H1 (cell line): ENCODE measurements around the gene SLC4A1AP. TPM values are rescaled to one million over a fixed set of nuclear protein-coding genes. Genes with fewer than 3 reads are reported as not detected.

ENCODE experiments used
- CTCF ChIA-PET: fragments of 300-600 bp; sonication (Branson Sonifier 250); formaldehyde crosslinking; loops from one replicate; lab custom pipeline; 2021; ENCODE audit not compliant: partially characterized antibody; lab: Charles Lee
- POLR2A ChIA-PET: fragments of 300-600 bp; sonication (Branson Sonifier 250); formaldehyde crosslinking; loops from one replicate; lab custom pipeline; 2021; ENCODE audit warnings: inconsistent platforms; ENCODE audit not compliant: partially characterized antibody; lab: Charles Lee
- DNase-seq, 2 experiments: peaks; one replicate each; pipeline versions ENCODE4 v3.0.0 to v3.0.0-alpha.2; 2010 to 2022; ENCODE audit warnings: low spot score in 2 of 2, low read depth in 1 of 2, mixed read lengths in 1 of 2
- FAIRE-seq: peaks from 2 replicates; lab custom pipeline; 2011; peaks lifted over from hg19 to GRCh38; lab: Jason Lieb, UNC
- H2AFZ ChIP-seq: 2 replicates; pipeline ENCODE4 v1.8.1; 2012; ENCODE audit warnings: low read length, inconsistent platforms
- H2AK5ac ChIP-seq: 2 replicates; pipeline ENCODE4 v1.6.1; 2013; ENCODE audit warnings: low read depth, low read length
- H2BK120ac ChIP-seq: replicated peaks from 2 replicates; pipeline ENCODE3; 2013; ENCODE audit warnings: low read depth, low read length, inconsistent platforms
- H2BK12ac ChIP-seq: 2 replicates; pipeline ENCODE4 v1.6.1; 2013; ENCODE audit warnings: low read depth, low read length
- H2BK15ac ChIP-seq: 2 replicates; pipeline ENCODE4 v1.6.1; 2013; ENCODE audit warnings: low read length
- H2BK20ac ChIP-seq: 2 replicates; pipeline ENCODE4 v1.6.1; 2013; ENCODE audit warnings: low read length
- H2BK5ac ChIP-seq: 2 replicates; pipeline ENCODE4 v1.6.1; 2013; ENCODE audit warnings: low read depth, low read length
- H3K14ac ChIP-seq: 2 replicates; pipeline ENCODE4 v1.6.1; 2013; ENCODE audit warnings: inconsistent platforms; ENCODE audit not compliant: insufficient read length
- H3K18ac ChIP-seq: 2 replicates; pipeline ENCODE4 v1.6.1; 2013; ENCODE audit warnings: low read length; ENCODE audit errors: extremely low read depth
- H3K23ac ChIP-seq: 2 replicates; pipeline ENCODE4 v1.6.1; 2013; ENCODE audit warnings: inconsistent platforms; ENCODE audit not compliant: insufficient read length
- H3K23me2 ChIP-seq: 2 replicates; pipeline ENCODE4 v1.6.1; 2013; ENCODE audit warnings: low read depth, low read length
- H3K27ac ChIP-seq: 2 replicates; pipeline ENCODE4 v1.6.1; 2011; ENCODE audit warnings: low read depth, low read length, inconsistent platforms
- H3K27me3 ChIP-seq, 4 experiments: replicated peaks in 1 of 4; 1 replicate in 1 of 4; 2 replicates in 3 of 4; pipeline versions ENCODE4 v1.6.1 to v1.8.1; 2011 to 2013; ENCODE audit warnings: low read length in 3 of 4, mild to moderate bottlenecking in 3 of 4, inconsistent platforms in 2 of 4, mixed read lengths in 2 of 4, moderate library complexity in 1 of 4; ENCODE audit not compliant: control insufficient read depth in 3 of 4, insufficient read depth in 3 of 4; ENCODE audit errors: extremely low read depth in 1 of 4
- H3K36me3 ChIP-seq, 4 experiments: 2 replicates each; pipeline versions ENCODE4 v1.6.1 to v1.8.1; 2011 to 2013; ENCODE audit warnings: mild to moderate bottlenecking in 4 of 4, low read length in 3 of 4, moderate library complexity in 2 of 4, control low read depth in 1 of 4, inconsistent platforms in 1 of 4; ENCODE audit not compliant: insufficient read depth in 4 of 4, control insufficient read depth in 2 of 4
- H3K4ac ChIP-seq: replicated peaks from 2 replicates; pipeline ENCODE3; 2013; ENCODE audit warnings: low read length, low read depth, mixed read lengths, inconsistent platforms; ENCODE audit not compliant: insufficient read length
- H3K4me1 ChIP-seq, 4 experiments: replicated peaks in 1 of 4; 1 replicate in 1 of 4; 2 replicates in 3 of 4; pipeline versions ENCODE4 v1.6.1 to v1.8.1; 2011 to 2013; ENCODE audit warnings: low read length in 3 of 4, inconsistent platforms in 2 of 4, mixed read lengths in 1 of 4; ENCODE audit not compliant: insufficient read depth in 4 of 4, control insufficient read depth in 3 of 4
- H3K4me2 ChIP-seq, 2 experiments: 2 replicates each; pipeline versions ENCODE4 v1.6.1 to v1.8.1; 2011 to 2013; ENCODE audit warnings: low read depth in 2 of 2, low read length in 2 of 2, control low read depth in 1 of 2, inconsistent platforms in 1 of 2, mild to moderate bottlenecking in 1 of 2; ENCODE audit not compliant: insufficient read depth in 1 of 2
- H3K4me3 ChIP-seq, 4 experiments: fragments of 200-600, 300-600 bp in 1 of 4; sonication (generic), shearing (Covaris generic), sonication (Bioruptor Twin) in 1 of 4; 2 replicates each; pipeline versions ENCODE4 v1.5.1 to v1.8.1; 2011 to 2016; ENCODE audit warnings: low read length in 4 of 4, low read depth in 3 of 4, control low read depth in 2 of 4, inconsistent platforms in 2 of 4, mild to moderate bottlenecking in 2 of 4, mixed read lengths in 1 of 4, moderate library complexity in 1 of 4; ENCODE audit not compliant: insufficient read depth in 2 of 4; ENCODE audit errors: extremely low read depth in 1 of 4
- H3K56ac ChIP-seq: replicated peaks from 2 replicates; pipeline ENCODE3; 2013; ENCODE audit warnings: low read depth, mild to moderate bottlenecking, mixed read lengths, low read length, inconsistent platforms; ENCODE audit not compliant: insufficient read length
- H3K79me1 ChIP-seq: 2 replicates; pipeline ENCODE4 v1.6.1; 2013; ENCODE audit warnings: low read depth, low read length, control low read depth
- H3K79me2 ChIP-seq, 2 experiments: 2 replicates each; pipeline versions ENCODE4 v1.6.1 to v1.8.1; 2012 to 2013; ENCODE audit warnings: low read length in 2 of 2, mild to moderate bottlenecking in 2 of 2, inconsistent platforms in 1 of 2; ENCODE audit not compliant: insufficient read depth in 2 of 2, control insufficient read depth in 1 of 2
- H3K9ac ChIP-seq, 4 experiments: replicated peaks in 1 of 4; 1 replicate in 1 of 4; 2 replicates in 3 of 4; pipeline versions ENCODE4 v1.6.1 to v1.8.1; 2011 to 2013; ENCODE audit warnings: low read depth in 3 of 4, low read length in 3 of 4, control low read depth in 2 of 4, mild to moderate bottlenecking in 2 of 4, moderate library complexity in 2 of 4, inconsistent platforms in 1 of 4; ENCODE audit errors: extremely low read depth in 1 of 4
- H3K9me3 ChIP-seq, 2 experiments: 2 replicates each; pipeline versions ENCODE4 v1.6.1 to v1.8.1; 2012 to 2013; ENCODE audit warnings: mild to moderate bottlenecking in 2 of 2, moderate library complexity in 2 of 2, control low read depth in 1 of 2, inconsistent platforms in 1 of 2, low read depth in 1 of 2, low read length in 1 of 2, mixed read lengths in 1 of 2; ENCODE audit not compliant: insufficient read depth in 2 of 2
- H4K20me1 ChIP-seq, 2 experiments: replicated peaks in 1 of 2; 2 replicates each; pipeline versions ENCODE3 to v1.8.1; 2011 to 2013; ENCODE audit warnings: inconsistent platforms in 2 of 2, low read length in 2 of 2, mild to moderate bottlenecking in 1 of 2; ENCODE audit not compliant: insufficient read depth in 2 of 2, control insufficient read depth in 1 of 2
- H4K5ac ChIP-seq: 2 replicates; pipeline ENCODE4 v1.6.1; 2013; ENCODE audit warnings: low read length, low read depth, mixed read lengths, inconsistent platforms; ENCODE audit not compliant: insufficient read length
- H4K8ac ChIP-seq: 2 replicates; pipeline ENCODE4 v1.8.0; 2013; ENCODE audit warnings: mild to moderate bottlenecking, moderate library complexity, low read length, inconsistent platforms; ENCODE audit not compliant: insufficient read depth; ENCODE audit errors: extremely low read depth
- H4K91ac ChIP-seq: replicated peaks from 2 replicates; pipeline ENCODE3; 2013; ENCODE audit warnings: low read length, mixed read lengths, inconsistent platforms; ENCODE audit not compliant: insufficient read length
- ASH2L ChIP-seq: fragments of 200-600, 300-600 bp; sonication (generic); IDR thresholded peaks from one replicate; pipeline ENCODE4 v1.7.1; 2017; ENCODE audit warnings: low read length
- CBX8 ChIP-seq: fragments of 300-800, 300-1000 bp; sonication (generic); IDR thresholded peaks from 2 replicates; pipeline ENCODE4 v1.7.1; 2016; ENCODE audit warnings: low read depth, low read length, borderline replicate concordance
- GTF2F1 ChIP-seq: IDR thresholded peaks from 2 replicates; pipeline ENCODE4 v1.6.1; 2012; ENCODE audit warnings: low read depth, low read length, improper control_type of control experiment, borderline replicate concordance
- KDM1A ChIP-seq: fragments of 200-600, 300-600 bp; sonication (generic); IDR thresholded peaks from 2 replicates; pipeline ENCODE4 v1.7.1; 2016; ENCODE audit warnings: mild to moderate bottlenecking, low read length, borderline replicate concordance
- POLR2AphosphoS5 ChIP-seq: IDR thresholded peaks from 2 replicates; pipeline ENCODE4 v1.6.1; 2011; ENCODE audit warnings: low read depth, low read length
- RFX5 ChIP-seq: IDR thresholded peaks from 2 replicates; pipeline ENCODE4 v1.6.1; 2011; ENCODE audit warnings: low read depth, low read length, improper control_type of control experiment, borderline replicate concordance
- SRF ChIP-seq: IDR thresholded peaks from 2 replicates; pipeline ENCODE4 v1.6.1; 2011; ENCODE audit warnings: mild to moderate bottlenecking, low read depth, low read length, moderate library complexity
- WGBS, 2 experiments: shearing (Covaris generic) in 1 of 2; methylation state at CpG; one replicate each; pipeline versions ENCODE4 v1.1.6 to v1.1.7; 2013 to 2015; ENCODE audit warnings: low lambda C conversion rate in 2 of 2, mixed read lengths in 2 of 2, inconsistent platforms in 1 of 2, low coverage in 1 of 2, missing lambda C conversion rate in 1 of 2; ENCODE audit not compliant: insufficient replicate concordance in 2 of 2, insufficient coverage in 1 of 2, insufficient read length in 1 of 2; ENCODE audit errors: extremely low coverage in 1 of 2, missing lambda C conversion rate in 1 of 2; 5-methylcytosine and 5-hydroxymethylcytosine counted together
- long read RNA-seq, 2 experiments: library from RNA in 1 of 2; library from capped mRNA in 1 of 2; stranded (forward); transcript quantifications; one replicate each; pipeline ENCODE4 v2.0.0, GENCODE V29; 2021; ENCODE audit warnings: inconsistent platforms in 1 of 2
- polyA minus RNA-seq, 3 experiments: library from RNA; depleted of rRNA, polyadenylated mRNA; stranded (reverse); fragments of >200 nt; gene quantifications; 1 replicate in 2 of 3; 2 replicates in 1 of 3; pipeline ENCODE4 v1.2.3, GENCODE V29; 2011
- polyA plus RNA-seq, 7 experiments: library from polyadenylated mRNA; depleted of rRNA in 3 of 7; stranded (reverse) in 5 of 7; unstranded in 2 of 7; fragments of >200 nt in 5 of 7; fragments of 200-250 nt in 2 of 7; gene quantifications; 1 replicate in 5 of 7; 2 replicates in 1 of 7; 4 replicates in 1 of 7; pipeline versions ENCODE4 v1.2.1 to v1.2.3, GENCODE V29; 2011 to 2013; ENCODE audit warnings: missing spikeins in 2 of 7, mixed read lengths in 2 of 7
- total RNA-seq: library from RNA; stranded (reverse); fragmentation: NEBNext Ultra II Directional; extraction: Animal tissue kit (Norgen Biotek cat#: 25700); gene quantifications from 2 replicates; pipeline ENCODE4 v1.2.1, GENCODE V29; 2021

The SLC4A1AP gene
- total RNA-seq (18.4 and 18.8 TPM in 2 replicates), polyA plus RNA-seq (2011; rRNA removed) (8.1 and 8.3 TPM in 2 replicates), polyA minus RNA-seq (2011; rRNA and poly(A)+ RNA removed) (5.1 and 7.2 TPM in 2 replicates)
- polyA plus RNA-seq (2011; cell fraction: cytosol; rRNA removed), result 12.2 TPM
- polyA plus RNA-seq (2011; cell fraction: nucleus; rRNA removed), result 10.8 TPM
- polyA plus RNA-seq (2012, experiment 1 of 2), result 14.6 to 19.8 TPM (median 14.7 TPM) in 4 replicates
- 1.2 TPM for polyA plus RNA-seq (2012, experiment 2 of 2)
- polyA plus RNA-seq (2013, experiment 1 of 2), result 17.9 TPM
- 16.9 TPM for polyA plus RNA-seq (2013, experiment 2 of 2)
- 11.5 TPM for polyA minus RNA-seq (2011; cell fraction: cytosol; rRNA and poly(A)+ RNA removed)
- polyA minus RNA-seq (2011; cell fraction: nucleus; rRNA and poly(A)+ RNA removed), result 9.9 TPM
- long read RNA-seq, experiment 1, partial matches to known transcripts, result 6 of 7 reads
- long read RNA-seq, experiment 1, other reads (novel, unspliced or antisense), result 1 of 7 reads
- long read RNA-seq, experiment 2, transcript SLC4A1AP-201 (14 exons, 2,959 nt), result major isoform, 11 of 29 reads
- long read RNA-seq, experiment 2, partial matches to known transcripts, result 14 of 29 reads
- long read RNA-seq, experiment 2, other reads (novel, unspliced or antisense), result 4 of 29 reads

GRCh38 chr2:27663285-27664153, at the start of gene SLC4A1AP, which contains the start of gene SUPT7L:
Gene SLC4A1AP (plus strand): TSS chr2:27663889. CDS start chr2:27663915, 26 bp downstream.
Gene SUPT7L (minus strand): TSS chr2:27663614. CDS start chr2:27662192, 1,422 bp downstream.
- Histone ChIP-seq H3K9ac (peak within 1 kb of the TSS; percentile 75 to 98 (median 91)), H3K27me3 (no peaks in the 10 kb centered on the region), H2BK120ac (no peak within 1 kb of the TSS), H2AK5ac (no peak within 1 kb of the TSS), H3K23ac (no peak within 1 kb of the TSS), H3K79me2 (peaks cover 0 to 24% of the 10 kb centered on the region in 2 experiments; a peak in 2 of 4 replicates), H3K23me2 (peaks cover 8% of the 10 kb centered on the region; the same call in 1 of the 2 replicates), H3K79me1 (no peaks in the 10 kb centered on the region), H3K4me2 (peak within 1 kb of the TSS; percentile 68 to 96), H3K14ac (no peak within 1 kb of the TSS), H3K9me3 (no peaks in the 10 kb centered on the region), H2BK12ac (peak within 1 kb of the TSS; percentile 82; the same call in 1 of the 2 replicates), H4K20me1 (no peaks in the 10 kb centered on the region), H3K27ac (peak within 1 kb of the TSS; percentile 95), H2BK15ac (0 out of 2 replicates have a peak within 1 kb of the TSS, but pooled peaks have one; percentile 19), H4K8ac (peak within 1 kb of the TSS; percentile 92), H3K36me3 (peaks cover under 1 to 37% (median 16%) of the 10 kb centered on the region in 4 experiments; a peak in 6 of 8 replicates), H2AFZ (peak within 1 kb of the TSS; percentile 99), H3K56ac (peak within 1 kb of the TSS; percentile 14), H2BK20ac (peak within 1 kb of the TSS; percentile 92; the same call in 1 of the 2 replicates), H3K4me3 (peak within 1 kb of the TSS; percentile 50 to 100 (median 88)), H4K91ac (peak within 1 kb of the TSS; percentile 57), H3K4ac (no peak within 1 kb of the TSS), H2BK5ac (peak within 1 kb of the TSS; percentile 99), H3K18ac (peak within 1 kb of the TSS; percentile 76; the same call in 1 of the 2 replicates), H3K4me1 (peaks cover 0 to 1% (median 0%) of the 10 kb centered on the region in 4 experiments; a peak in 2 of 7 replicates), H4K5ac (peak within 1 kb of the TSS; percentile 68)
- 1% methylated on average over 52 of the region's 56 CpGs; no CpG with 5 or more reads in 1 of the 2 experiments for WGBS, 2 experiments
- FAIRE-seq, result peak; percentile 84
- DNase-seq, result peak; percentile 21 to 87
- ChIA-PET POLR2A (interaction anchor here (0.5 to 2.1 kb wide), 12 partner anchors 8 to 283 kb away, joined by 3 to 12 read pairs (median 4); partner anchors contain the start of genes CCDC121, FNDC4, GPN1 and PPM1G), CTCF (interaction anchor here (0.7 to 3.9 kb wide), 3 partner anchors 19 to 1045 kb away, joined by 3 to 34 read pairs (median 3); no protein-coding TSS in a partner anchor)
- TF ChIP-seq KDM1A, result no peak
- no peak; the same call in none of the 2 replicates for TF ChIP-seq POLR2AphosphoS5
- peak; percentile 38; the same call in 1 of the 2 replicates for TF ChIP-seq SRF
- peak; percentile 9; the same call in 1 of the 2 replicates for TF ChIP-seq GTF2F1
- peak; percentile 99 for TF ChIP-seq ASH2L
- TF ChIP-seq RFX5, result no peak; the same call in 1 of the 2 replicates
- TF ChIP-seq CBX8, result no peak
